ENCODE data around the gene CDKAL1.

Gene CDKAL1

DNA sequence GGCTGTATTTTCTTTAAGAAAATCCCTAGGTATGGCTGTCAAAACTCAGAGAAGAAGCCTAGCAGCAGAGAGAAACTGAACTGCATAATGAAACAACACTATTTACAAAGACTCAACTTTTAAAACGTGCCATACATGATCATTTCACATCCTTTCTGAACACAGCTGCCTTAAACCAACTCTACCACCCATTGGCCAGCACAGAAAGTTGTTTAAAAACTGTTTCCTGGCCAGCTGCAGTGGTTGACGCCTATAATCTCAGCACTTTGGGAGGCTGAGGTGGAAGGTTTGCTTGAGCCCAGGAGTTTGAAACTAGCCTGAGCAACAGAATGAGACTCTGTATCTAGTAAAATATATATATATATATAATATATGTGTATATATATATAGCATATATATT, 722.9 kb downstream of the CDKAL1 start:
- DNase-seq (ENCODE audit: low spot score): no peak

DNA sequence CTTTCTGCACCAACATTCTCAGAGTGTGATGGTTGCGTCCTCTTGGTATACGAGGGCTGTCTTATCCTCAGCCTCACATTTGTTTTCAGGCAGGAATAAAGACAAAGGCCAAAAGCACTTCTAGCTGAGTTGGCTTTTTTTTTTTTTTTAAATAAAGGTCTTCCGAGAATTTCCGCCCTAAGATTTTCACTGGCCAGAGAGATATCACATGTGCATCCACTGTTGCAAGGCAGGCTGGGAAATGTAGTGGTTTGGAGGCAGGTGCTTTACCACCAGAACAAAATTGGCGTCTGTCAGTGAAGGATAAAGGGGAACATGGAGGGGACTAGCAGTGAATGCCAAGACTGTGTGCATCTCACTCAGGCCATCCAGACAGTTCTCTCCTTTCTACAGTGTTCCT, 724.4 kb downstream of the CDKAL1 start:
- no peak for DNase-seq (ENCODE audit: low spot score)

DNA sequence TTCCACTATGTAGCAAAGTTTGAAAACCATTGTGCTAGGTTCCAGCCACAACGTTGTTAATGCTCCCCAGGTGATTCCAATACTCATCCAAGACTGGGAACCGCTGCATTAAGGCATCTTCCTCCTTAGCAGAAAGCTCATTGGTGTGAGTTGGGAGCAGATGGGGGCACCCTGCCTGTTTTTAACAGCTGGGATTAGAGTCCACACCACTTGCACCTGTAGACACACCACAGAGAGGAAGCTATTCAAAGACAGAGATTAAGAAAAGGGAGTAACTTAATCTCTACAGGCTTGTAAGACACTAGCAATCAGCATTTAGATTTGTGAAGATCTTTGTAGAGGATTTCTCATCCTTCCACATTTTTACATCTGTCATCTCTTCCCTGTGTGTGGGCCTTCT, 725.4 kb downstream of the CDKAL1 start:
- DNase-seq (ENCODE audit: low spot score): no peak

DNA sequence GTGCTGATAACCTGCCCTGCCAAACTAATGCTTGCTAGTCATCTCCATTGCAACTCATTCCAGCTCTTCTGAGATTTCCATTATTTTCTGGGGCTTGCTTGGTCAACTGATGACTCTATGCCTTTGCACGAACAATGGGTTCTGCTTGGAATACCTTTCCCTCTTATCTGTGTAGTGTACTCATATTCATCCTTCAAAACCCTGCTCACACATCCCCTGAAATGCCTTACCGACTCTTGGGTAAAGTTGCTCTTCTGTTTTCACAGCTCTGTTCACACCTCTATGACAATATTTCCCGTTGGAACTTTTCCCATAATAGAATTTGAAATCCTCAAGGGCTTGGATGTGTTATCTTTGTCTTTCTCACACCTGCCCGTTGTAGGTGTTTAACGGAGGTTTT, 728.2 kb downstream of the CDKAL1 start:
- no peak for DNase-seq (ENCODE audit: low spot score)

DNA sequence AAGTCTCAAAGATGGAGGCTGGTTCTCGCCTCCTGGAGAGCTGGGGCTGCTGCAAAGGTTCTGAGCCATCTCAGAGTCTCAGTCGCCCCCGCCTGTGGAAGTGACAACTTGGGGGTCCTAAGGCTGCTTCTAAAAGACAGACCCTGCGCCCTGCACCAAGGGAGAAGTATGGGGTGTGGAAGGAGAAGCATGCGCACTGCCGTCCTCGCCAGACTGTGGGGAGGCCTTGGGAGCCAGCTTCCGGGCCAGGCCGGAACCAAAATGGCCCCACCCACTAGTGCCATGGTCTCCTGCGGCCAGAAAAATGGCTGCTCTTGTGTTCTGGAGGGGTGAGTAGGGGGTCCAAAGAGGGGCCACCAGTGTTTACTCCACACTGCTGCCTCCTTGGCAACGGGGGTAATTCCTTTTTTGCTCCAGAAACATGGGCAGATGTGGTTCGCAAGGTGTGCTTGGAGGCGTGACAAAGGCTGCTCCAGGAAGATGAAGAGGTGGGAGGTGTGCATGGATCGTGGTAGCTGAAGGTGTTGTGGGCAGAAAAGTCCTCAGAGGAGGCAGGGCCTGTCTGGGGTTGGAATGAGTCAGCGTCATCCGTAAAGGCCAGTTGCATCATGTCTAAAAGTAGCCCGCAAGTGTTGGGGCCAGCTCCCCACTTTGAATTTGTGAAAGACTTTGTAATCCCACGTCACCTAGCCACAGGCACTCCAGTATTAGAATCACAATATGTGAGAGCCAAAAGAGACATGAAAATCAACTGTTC, 729.5 kb downstream of the CDKAL1 start:
- DNase-seq (ENCODE audit: low spot score): no peak

DNA sequence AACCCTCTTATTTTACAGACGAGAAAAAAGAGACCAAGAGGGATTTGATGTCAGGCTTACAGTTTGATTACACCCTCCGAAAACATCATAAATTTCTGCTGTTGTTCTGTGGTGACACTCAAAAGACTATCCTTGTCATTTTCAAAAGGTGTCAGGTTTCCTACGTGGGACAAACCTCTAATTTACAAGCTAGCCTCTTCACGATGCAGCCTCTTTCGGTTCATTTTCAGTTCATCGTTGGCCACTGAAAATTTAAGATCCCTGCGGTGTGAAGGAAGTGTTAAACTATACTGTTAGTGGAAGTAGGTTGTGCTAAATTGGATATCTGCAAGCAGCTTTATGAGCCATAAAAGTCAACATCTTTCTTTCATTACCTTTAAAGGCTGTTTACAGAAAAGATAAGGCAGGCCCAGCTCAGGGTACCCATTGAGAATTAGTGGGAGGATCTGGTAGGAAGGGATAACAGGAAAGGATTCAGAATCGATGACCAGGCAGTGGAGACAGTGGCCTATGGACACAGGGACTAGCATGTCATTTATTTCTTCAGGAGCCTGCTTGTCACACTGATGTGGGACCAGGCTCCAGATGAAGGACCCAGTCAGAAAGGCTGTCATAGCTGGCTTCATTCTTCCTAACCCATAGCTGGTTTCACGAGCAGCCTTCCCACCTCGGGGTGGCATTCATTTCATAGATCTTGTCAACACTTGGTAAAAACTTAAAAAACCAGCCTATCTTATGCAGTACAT, 730.2 kb downstream of the CDKAL1 start:
- DNase-seq (ENCODE audit: low spot score): no peak

DNA sequence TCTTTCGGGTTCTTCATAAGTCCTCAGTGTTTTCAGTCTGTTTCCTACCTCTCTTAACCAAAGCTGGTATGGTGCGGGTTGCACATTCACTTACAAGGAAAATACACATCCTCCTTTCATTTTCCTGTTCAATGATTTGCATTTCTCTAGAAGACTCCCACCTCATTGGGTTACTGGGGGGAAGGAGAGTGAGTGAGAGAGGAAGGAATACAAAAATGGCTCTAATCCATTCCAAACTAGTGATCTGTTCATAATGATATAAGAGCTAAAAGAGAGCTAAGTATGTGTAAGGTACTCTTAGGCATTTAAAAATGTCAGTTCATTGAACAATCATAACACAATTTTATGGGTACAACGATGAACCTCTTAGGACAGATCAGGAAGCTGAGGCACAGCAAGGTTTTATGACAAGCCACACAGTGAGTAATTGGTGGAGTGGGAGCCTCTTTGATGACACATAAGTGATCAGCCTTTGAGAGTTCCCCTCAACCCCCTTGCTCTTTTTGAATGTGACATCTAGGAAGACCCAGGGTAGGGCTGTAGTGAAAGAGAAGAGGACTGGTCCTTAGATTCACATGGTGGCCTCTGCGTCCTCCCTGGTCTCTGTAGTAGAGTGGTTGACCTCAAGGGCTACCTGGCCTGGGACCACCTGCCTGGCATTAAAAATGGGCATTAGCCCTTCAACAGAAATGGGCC, 730.9 kb downstream of the CDKAL1 start:
- DNase-seq (ENCODE audit: low spot score): no peak

DNA sequence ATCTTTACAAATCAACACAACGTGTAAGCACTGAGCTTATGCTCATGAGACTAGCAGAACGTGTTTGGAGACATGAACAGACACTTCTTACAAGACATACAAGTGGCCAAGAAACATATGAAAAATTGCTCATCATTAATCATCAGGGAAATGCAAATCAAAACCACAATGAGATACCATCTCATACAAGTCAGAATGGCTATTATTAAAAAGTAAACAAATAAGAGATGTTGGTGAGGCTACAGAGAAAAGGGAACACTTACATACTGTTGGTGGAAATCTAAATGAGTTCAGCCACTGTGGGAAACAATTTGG, 731.4 kb downstream of the CDKAL1 start:
- no peak for DNase-seq (ENCODE audit: low spot score)

DNA sequence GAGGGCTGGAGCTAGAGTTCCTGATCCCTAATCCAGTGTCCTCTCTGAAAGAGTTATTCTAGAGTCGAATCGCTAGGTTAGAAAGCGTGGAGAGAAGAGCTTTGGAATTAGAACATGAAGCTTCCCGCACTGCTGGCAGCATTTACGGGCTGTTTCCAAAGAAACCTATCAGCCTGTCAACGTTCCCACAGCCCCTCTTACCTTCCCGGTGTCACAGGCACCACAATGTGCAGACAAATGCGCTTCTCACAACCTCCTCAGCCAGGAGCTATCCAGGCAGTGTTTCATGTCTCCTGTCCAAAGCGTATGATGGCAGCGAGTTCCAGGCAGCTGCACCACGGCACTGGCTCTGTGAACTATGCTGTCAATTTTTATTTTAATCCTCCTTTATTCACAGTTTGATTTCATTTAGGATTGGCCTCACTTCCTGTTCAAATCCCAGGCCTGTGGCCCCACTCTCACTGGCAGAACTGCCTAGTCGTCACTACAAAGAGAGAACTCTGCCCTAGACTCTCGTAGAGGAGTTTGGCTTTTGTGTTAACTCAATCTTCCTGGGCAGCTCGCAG, 736.5 kb downstream of the CDKAL1 start:
- no peak for DNase-seq (ENCODE audit: low spot score)

DNA sequence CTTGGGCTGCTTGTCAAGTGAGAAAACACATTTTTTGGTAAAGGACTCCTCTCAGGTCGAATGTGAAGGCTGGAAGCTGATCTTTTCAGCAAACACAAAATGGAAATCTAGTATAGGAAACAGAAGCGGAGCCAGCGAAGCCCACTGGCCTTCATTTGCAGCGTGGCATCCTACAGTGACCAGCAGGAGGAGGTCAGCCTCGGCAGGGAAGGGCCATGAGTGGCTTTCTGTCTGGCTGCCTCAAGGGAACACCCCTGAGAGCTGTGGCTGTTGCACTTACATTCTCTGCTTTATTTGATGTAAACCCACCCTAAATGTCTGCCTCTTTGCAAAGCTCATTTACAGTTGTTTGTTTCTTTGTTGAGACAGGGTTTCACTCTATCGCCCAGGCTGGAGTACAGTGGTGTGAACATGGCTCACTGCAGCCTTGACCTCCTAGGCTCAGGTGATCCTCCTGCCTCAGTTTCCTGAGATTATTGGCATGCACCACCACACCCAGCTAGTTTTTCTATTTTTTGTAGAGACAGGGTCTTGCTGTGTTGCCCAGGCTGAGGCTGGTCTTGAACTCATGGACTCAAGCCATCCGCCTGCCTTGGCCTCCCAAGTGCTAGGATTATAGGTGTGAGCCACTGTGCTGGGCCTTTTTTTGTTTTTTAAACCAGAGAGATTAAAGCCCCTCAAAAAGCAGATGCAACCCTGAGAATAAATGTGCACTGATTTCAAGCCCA, 737.3 kb downstream of the CDKAL1 start:
- no peak for DNase-seq (ENCODE audit: low spot score)

DNA sequence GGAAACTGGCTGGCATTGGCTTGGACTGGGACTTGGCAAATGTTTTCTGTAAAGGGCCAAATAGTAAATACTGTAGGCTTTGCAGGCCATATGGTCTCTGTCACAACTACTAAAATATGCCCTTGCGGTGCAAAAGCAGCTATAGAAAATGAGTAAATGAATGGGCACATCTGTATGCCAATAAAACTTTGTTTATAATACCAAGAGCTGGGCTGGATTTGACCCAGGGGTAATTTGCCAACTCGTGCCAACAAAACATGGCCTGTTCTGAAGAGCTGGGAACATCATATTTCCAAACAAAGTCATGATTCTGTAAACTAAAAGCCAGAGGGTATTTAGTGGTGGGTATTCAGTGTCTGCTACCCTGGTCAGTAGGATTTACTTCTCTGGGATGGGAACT, 739.2 kb downstream of the CDKAL1 start:
- no peak for DNase-seq (ENCODE audit: low spot score)

DNA sequence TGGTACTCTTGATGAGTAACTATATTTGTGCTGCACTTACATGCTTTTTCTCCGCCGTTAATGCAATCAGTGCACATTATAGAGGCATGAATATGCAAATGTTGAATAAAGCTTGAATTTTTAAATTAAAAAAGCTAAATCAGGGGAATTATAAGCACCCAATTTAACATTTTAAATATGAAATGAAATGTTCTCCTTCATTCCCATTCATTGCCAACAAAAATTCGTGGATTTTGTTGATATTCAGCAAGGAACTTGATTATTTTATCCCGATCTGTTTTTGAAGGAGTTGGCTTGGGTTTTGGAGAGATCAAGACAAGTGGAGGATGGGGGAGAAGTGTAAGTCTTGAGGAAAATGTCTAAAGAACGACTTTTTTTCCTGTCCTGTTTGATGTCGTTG, 740.6 kb downstream of the CDKAL1 start:
- DNase-seq (ENCODE audit: low spot score): no peak

DNA sequence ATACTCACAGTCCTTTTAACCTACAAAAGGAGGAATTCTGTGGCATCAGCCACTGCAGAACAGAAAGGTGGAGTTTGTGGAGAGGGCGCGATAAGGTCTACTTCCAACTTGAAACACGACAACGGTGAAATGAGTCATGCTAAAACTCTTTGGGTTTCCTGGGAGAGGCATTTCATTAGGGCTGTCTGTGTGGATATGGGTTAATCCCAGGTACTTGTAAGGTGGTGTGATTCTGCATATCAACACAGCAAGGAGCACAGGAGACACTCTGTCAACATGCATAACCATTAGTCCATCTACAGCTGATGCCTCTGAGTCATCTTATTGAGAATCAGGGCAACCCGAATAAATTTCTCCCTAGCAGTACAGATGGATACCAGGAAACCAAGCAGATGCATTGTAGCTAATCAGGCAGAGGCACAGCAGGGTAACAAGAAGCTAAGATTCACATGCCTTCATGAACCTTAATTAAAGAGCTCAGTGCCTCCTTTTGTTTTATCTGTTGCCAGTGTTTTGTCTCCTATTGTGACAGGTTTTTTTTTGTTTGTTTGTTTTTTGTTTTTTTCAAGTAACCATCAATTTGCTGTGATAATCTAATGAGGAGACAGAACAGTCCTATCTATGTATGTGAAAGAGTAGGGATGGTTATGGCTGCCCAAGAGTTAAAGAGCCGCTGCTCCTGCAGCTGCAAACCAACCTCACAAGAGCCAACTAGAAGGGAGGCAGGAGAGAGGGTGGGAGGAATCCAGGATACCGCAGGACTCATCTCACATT, 743.5 kb downstream of the CDKAL1 start:
- DNase-seq (ENCODE audit: low spot score): no peak

DNA sequence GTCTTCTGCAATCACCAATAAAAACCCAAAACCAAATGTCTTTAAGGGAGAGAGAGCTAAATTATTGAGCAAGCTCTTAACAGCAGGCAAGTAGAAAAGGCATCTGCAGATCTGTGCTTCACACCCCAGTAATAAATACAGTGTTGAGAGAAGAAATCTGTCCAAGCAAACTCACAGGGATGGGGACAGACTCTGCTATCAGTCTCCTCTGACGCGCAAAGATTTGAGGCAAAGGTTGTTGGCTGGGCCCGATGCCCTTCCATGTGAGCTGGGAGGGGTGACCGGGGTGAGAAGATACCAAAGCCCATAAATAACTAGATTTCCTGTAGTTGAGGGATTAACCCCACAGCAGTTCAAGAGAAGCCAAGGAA, 744.1 kb downstream of the CDKAL1 start:
- DNase-seq (ENCODE audit: low spot score): no peak

DNA sequence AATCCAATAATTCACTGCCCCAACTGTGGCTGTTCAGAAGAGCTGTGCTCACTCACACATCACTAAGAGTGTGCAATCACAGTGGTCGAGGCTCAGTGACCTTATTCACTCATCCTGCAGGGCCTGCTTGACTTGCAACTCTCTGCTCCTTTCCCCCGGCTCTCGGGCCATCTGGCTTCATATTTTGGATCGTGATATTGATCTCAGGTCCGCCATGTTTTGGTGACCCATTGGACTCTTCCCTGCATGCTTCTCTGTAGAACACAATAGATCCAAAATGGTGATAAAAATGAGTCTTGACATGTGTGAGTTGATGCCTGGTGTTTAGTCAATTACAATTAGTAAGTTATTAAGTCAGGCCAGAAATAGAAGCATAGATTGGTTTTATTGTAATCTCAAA, 745.4 kb downstream of the CDKAL1 start:
- no peak for DNase-seq (ENCODE audit: low spot score)

DNA sequence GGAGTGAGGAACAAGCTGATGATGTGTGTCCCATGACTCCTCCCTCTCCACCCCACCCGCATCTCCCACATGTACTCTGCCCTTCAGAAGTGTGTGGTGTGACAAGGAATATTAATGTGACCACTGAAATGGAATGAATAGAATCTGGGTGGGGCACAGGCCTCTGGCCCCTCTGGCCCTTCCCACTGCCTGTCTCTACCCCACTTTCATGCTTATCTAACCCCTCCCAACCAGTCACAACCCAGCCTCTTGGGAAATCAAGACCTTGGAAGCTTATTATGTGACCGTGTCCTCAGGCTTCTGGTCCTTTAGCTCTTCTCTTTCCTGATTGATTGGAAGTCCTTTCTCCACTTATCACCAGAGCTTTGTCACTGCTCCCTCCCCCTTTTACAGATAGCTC, 747.1 kb downstream of the CDKAL1 start:
- DNase-seq (ENCODE audit: low spot score): no peak

Data from CD4-positive, alpha-beta T cell treated with Interleukin-2 at 100 ng/mL for 4 hours (primary cell).